ENCODE data around the gene POLR1E.

- TF ChIP-seq, protein P1, sequence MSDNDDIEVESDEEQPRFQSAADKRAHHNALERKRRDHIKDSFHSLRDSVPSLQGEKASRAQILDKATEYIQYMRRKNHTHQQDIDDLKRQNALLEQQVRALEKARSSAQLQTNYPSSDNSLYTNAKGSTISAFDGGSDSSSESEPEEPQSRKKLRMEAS (IDR thresholded peaks at IDR 0.05), result no peak
- TF ChIP-seq, protein P2, sequence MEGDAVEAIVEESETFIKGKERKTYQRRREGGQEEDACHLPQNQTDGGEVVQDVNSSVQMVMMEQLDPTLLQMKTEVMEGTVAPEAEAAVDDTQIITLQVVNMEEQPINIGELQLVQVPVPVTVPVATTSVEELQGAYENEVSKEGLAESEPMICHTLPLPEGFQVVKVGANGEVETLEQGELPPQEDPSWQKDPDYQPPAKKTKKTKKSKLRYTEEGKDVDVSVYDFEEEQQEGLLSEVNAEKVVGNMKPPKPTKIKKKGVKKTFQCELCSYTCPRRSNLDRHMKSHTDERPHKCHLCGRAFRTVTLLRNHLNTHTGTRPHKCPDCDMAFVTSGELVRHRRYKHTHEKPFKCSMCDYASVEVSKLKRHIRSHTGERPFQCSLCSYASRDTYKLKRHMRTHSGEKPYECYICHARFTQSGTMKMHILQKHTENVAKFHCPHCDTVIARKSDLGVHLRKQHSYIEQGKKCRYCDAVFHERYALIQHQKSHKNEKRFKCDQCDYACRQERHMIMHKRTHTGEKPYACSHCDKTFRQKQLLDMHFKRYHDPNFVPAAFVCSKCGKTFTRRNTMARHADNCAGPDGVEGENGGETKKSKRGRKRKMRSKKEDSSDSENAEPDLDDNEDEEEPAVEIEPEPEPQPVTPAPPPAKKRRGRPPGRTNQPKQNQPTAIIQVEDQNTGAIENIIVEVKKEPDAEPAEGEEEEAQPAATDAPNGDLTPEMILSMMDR (IDR thresholded peaks at IDR 0.05; ENCODE audit: low read depth, low read length, missing input control), result no peak
- TF ChIP-seq EGR1 (IDR thresholded peaks at IDR 0.05; ENCODE audit: low read depth in 2 of 2) (no peak), JUND (IDR thresholded peaks at IDR 0.05) (no peak), GABPA (IDR thresholded peaks at IDR 0.05 in 1 of 2, conservative IDR thresholded peaks at IDR 0.05 in 1 of 2) (no peak), HNF4A (conservative IDR thresholded peaks at IDR 0.05) (no peak), HNF4G (IDR thresholded peaks at IDR 0.05) (no peak), SP1 (IDR thresholded peaks at IDR 0.05) (no peak), YY1 (IDR thresholded peaks at IDR 0.05) (no peak)
- TF ChIP-seq, protein P3, sequence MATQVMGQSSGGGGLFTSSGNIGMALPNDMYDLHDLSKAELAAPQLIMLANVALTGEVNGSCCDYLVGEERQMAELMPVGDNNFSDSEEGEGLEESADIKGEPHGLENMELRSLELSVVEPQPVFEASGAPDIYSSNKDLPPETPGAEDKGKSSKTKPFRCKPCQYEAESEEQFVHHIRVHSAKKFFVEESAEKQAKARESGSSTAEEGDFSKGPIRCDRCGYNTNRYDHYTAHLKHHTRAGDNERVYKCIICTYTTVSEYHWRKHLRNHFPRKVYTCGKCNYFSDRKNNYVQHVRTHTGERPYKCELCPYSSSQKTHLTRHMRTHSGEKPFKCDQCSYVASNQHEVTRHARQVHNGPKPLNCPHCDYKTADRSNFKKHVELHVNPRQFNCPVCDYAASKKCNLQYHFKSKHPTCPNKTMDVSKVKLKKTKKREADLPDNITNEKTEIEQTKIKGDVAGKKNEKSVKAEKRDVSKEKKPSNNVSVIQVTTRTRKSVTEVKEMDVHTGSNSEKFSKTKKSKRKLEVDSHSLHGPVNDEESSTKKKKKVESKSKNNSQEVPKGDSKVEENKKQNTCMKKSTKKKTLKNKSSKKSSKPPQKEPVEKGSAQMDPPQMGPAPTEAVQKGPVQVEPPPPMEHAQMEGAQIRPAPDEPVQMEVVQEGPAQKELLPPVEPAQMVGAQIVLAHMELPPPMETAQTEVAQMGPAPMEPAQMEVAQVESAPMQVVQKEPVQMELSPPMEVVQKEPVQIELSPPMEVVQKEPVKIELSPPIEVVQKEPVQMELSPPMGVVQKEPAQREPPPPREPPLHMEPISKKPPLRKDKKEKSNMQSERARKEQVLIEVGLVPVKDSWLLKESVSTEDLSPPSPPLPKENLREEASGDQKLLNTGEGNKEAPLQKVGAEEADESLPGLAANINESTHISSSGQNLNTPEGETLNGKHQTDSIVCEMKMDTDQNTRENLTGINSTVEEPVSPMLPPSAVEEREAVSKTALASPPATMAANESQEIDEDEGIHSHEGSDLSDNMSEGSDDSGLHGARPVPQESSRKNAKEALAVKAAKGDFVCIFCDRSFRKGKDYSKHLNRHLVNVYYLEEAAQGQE (IDR thresholded peaks at IDR 0.05), result no peak
These were observed 8.8 kb upstream of the POLR1E start for GRCh38 chr9:37476930-37477329.
